A673 (cell line): Measurements from ENCODE around the gene ZNF488.

Experiments used
- EZH2 ChIP-seq: fragments of 200-600 bp; sonication (generic); IDR thresholded peaks from 2 replicates; pipeline ENCODE4 v1.6.1; 2017; ENCODE audit warnings: borderline replicate concordance, low read depth, mild to moderate bottlenecking, mixed read lengths, antibody characterized with exemption, low read length; ENCODE audit not compliant: poor library complexity, severe bottlenecking
- TF ChIP-seq, protein P1 (sequence below): fragments of 300-800, 200-600 bp; sonication (generic); conservative IDR thresholded peaks from 2 replicates; pipeline ENCODE4 v1.5.1; 2017; ENCODE audit warnings: low read depth, mild to moderate bottlenecking, antibody characterized with exemption, low read length, moderate library complexity, mixed read lengths

DNA sequence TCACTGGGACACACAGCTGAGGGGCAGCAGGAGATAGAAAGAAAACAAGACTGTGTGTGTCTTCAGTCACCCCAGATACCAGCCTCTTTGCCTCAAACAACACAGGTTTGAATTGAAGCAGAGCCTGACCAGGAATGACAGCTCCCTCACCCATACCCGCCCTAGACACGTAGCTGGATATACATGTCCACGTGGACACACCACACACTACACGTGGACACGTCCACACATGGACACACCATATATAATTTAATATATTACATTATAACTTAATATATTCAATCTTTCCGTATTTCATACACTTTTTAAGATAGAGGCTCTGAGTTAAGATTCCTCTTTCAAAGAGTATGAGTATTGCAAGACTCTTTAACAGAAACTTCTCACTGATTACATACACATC, 50.6 kb downstream of the ZNF488 start:
- TF ChIP-seq, protein P1, sequence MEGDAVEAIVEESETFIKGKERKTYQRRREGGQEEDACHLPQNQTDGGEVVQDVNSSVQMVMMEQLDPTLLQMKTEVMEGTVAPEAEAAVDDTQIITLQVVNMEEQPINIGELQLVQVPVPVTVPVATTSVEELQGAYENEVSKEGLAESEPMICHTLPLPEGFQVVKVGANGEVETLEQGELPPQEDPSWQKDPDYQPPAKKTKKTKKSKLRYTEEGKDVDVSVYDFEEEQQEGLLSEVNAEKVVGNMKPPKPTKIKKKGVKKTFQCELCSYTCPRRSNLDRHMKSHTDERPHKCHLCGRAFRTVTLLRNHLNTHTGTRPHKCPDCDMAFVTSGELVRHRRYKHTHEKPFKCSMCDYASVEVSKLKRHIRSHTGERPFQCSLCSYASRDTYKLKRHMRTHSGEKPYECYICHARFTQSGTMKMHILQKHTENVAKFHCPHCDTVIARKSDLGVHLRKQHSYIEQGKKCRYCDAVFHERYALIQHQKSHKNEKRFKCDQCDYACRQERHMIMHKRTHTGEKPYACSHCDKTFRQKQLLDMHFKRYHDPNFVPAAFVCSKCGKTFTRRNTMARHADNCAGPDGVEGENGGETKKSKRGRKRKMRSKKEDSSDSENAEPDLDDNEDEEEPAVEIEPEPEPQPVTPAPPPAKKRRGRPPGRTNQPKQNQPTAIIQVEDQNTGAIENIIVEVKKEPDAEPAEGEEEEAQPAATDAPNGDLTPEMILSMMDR = no peak
- TF ChIP-seq EZH2 = no peak
